Measurements from ENCODE around the gene ATAD2B.
"Not testable (repeated sequence)": the region's sequence is repeated elsewhere in the genome, so short reads cannot be mapped to it uniquely, and the experiment has no call there.

The ATAD2B gene

GRCh38 chr2:23753291-23754010, 173.5 kb downstream of the ATAD2B start:
- no peaks in the 10 kb centered on the region for H3K9me3 Mint-ChIP-seq
- H3K27me3 Mint-ChIP-seq (ENCODE audit: low read depth), result no peaks in the 10 kb centered on the region
- DNase-seq (ENCODE audit: low spot score), result no peak
- peaks cover 26% of the 10 kb centered on the region for H3K36me3 Mint-ChIP-seq (ENCODE audit: low read depth)
- H3K27ac Mint-ChIP-seq, result no peak overlapping the region
- H3K4me3 Mint-ChIP-seq, result no peak overlapping the region
- no peaks in the 10 kb centered on the region for H3K4me1 Mint-ChIP-seq (ENCODE audit: low read depth)

- Mint-ChIP-seq H3K27ac (no peak overlapping the region), H3K4me3 (no peak overlapping the region), H3K4me1 (ENCODE audit: low read depth) (no peaks in the 10 kb centered on the region), H3K9me3 (no peaks in the 10 kb centered on the region), H3K27me3 (ENCODE audit: low read depth) (no peaks in the 10 kb centered on the region), H3K36me3 (ENCODE audit: low read depth) (peaks cover 22% of the 10 kb centered on the region)
- no peak for DNase-seq (ENCODE audit: low spot score)
Observed at GRCh38 chr2:23751747-23752265, 175.1 kb downstream of the ATAD2B start.

- H3K4me3 Mint-ChIP-seq, result no peak overlapping the region
- no peak overlapping the region for H3K27ac Mint-ChIP-seq
- peaks cover 10% of the 10 kb centered on the region for H3K36me3 Mint-ChIP-seq (ENCODE audit: low read depth)
- H3K4me1 Mint-ChIP-seq (ENCODE audit: low read depth), result no peaks in the 10 kb centered on the region
- H3K9me3 Mint-ChIP-seq, result peaks cover 5% of the 10 kb centered on the region
- DNase-seq (ENCODE audit: low spot score), result no peak
- H3K27me3 Mint-ChIP-seq (ENCODE audit: low read depth), result no peaks in the 10 kb centered on the region
Observed at GRCh38 chr2:23746141-23746863, 180.6 kb downstream of the ATAD2B start.

- DNase-seq (ENCODE audit: low spot score), result no peak
- Mint-ChIP-seq H3K27me3 (ENCODE audit: low read depth) (no peaks in the 10 kb centered on the region), H3K27ac (no peak overlapping the region), H3K4me1 (ENCODE audit: low read depth) (no peaks in the 10 kb centered on the region), H3K36me3 (ENCODE audit: low read depth) (peaks cover 7% of the 10 kb centered on the region), H3K4me3 (no peak overlapping the region), H3K9me3 (peaks cover 5% of the 10 kb centered on the region)
Observed at GRCh38 chr2:23745726-23746105, 181.2 kb downstream of the ATAD2B start.

- Mint-ChIP-seq H3K9me3 (peaks cover 5% of the 10 kb centered on the region), H3K4me1 (ENCODE audit: low read depth) (no peaks in the 10 kb centered on the region), H3K36me3 (ENCODE audit: low read depth) (peaks cover 5% of the 10 kb centered on the region), H3K27me3 (ENCODE audit: low read depth) (no peaks in the 10 kb centered on the region), H3K4me3 (no peak overlapping the region), H3K27ac (no peak overlapping the region)
- DNase-seq (ENCODE audit: low spot score), result no peak
Observed at GRCh38 chr2:23745068-23745725, 181.7 kb downstream of the ATAD2B start.

GRCh38 chr2:23736783-23737182, 190.1 kb downstream of the ATAD2B start:
- peaks cover 17% of the 10 kb centered on the region for H3K36me3 Mint-ChIP-seq (ENCODE audit: low read depth)
- not testable (repeated sequence) for H3K9me3 Mint-ChIP-seq; H3K27me3 Mint-ChIP-seq (ENCODE audit: low read depth)

GRCh38 chr2:23734416-23734815, 192.5 kb downstream of the ATAD2B start:
- Mint-ChIP-seq H3K4me3 (no peak overlapping the region), H3K27ac (no peak overlapping the region), H3K36me3 (ENCODE audit: low read depth) (peaks cover 19% of the 10 kb centered on the region), H3K9me3 (no peaks in the 10 kb centered on the region), H3K4me1 (ENCODE audit: low read depth) (no peaks in the 10 kb centered on the region), H3K27me3 (ENCODE audit: low read depth) (no peaks in the 10 kb centered on the region)
- no peak for DNase-seq (ENCODE audit: low spot score)

More at GRCh38 chr2:23736783-23737182, 190.1 kb downstream of the ATAD2B start:
- DNase-seq (ENCODE audit: low spot score); H3K4me3 Mint-ChIP-seq; H3K4me1 Mint-ChIP-seq (ENCODE audit: low read depth); H3K27ac Mint-ChIP-seq: not testable (repeated sequence)

GRCh38 chr2:23723029-23723428, 203.9 kb downstream of the ATAD2B start:
- H3K4me1 Mint-ChIP-seq (ENCODE audit: low read depth); DNase-seq (ENCODE audit: low spot score); H3K27me3 Mint-ChIP-seq (ENCODE audit: low read depth); H3K4me3 Mint-ChIP-seq; H3K27ac Mint-ChIP-seq: not testable (repeated sequence)
- Mint-ChIP-seq H3K36me3 (ENCODE audit: low read depth) (peaks cover 39% of the 10 kb centered on the region), H3K9me3 (peaks cover 20% of the 10 kb centered on the region)

- Mint-ChIP-seq H3K36me3 (ENCODE audit: low read depth) (peaks cover 38% of the 10 kb centered on the region), H3K4me3 (no peak overlapping the region)
- no peak for DNase-seq (ENCODE audit: low spot score)
Observed at GRCh38 chr2:23722255-23722654, 204.7 kb downstream of the ATAD2B start.

GRCh38 chr2:23721454-23721826, 205.5 kb downstream of the ATAD2B start:
- no peak for DNase-seq (ENCODE audit: low spot score)
- H3K27ac Mint-ChIP-seq, result no peak overlapping the region
- H3K4me1 Mint-ChIP-seq (ENCODE audit: low read depth), result no peaks in the 10 kb centered on the region
- peaks cover 34% of the 10 kb centered on the region for H3K36me3 Mint-ChIP-seq (ENCODE audit: low read depth)
- H3K4me3 Mint-ChIP-seq, result no peak overlapping the region
- H3K9me3 Mint-ChIP-seq, result peaks cover 20% of the 10 kb centered on the region
- no peaks in the 10 kb centered on the region for H3K27me3 Mint-ChIP-seq (ENCODE audit: low read depth)

More at GRCh38 chr2:23722255-23722654, 204.7 kb downstream of the ATAD2B start:
- Mint-ChIP-seq H3K27ac (no peak overlapping the region), H3K9me3 (peaks cover 20% of the 10 kb centered on the region), H3K4me1 (ENCODE audit: low read depth) (no peaks in the 10 kb centered on the region), H3K27me3 (ENCODE audit: low read depth) (no peaks in the 10 kb centered on the region)

GRCh38 chr2:23720705-23721453, 206.0 kb downstream of the ATAD2B start:
- Mint-ChIP-seq H3K27ac (no peak overlapping the region), H3K36me3 (ENCODE audit: low read depth) (peaks cover 32% of the 10 kb centered on the region), H3K4me1 (ENCODE audit: low read depth) (no peaks in the 10 kb centered on the region), H3K4me3 (no peak overlapping the region), H3K9me3 (peaks cover 20% of the 10 kb centered on the region), H3K27me3 (ENCODE audit: low read depth) (no peaks in the 10 kb centered on the region)
- no peak for DNase-seq (ENCODE audit: low spot score)

- Mint-ChIP-seq H3K27me3 (ENCODE audit: low read depth) (no peaks in the 10 kb centered on the region), H3K4me3 (no peak overlapping the region), H3K36me3 (ENCODE audit: low read depth) (peaks cover 24% of the 10 kb centered on the region), H3K4me1 (ENCODE audit: low read depth) (no peaks in the 10 kb centered on the region), H3K27ac (no peak overlapping the region), H3K9me3 (peaks cover 20% of the 10 kb centered on the region)
- DNase-seq (ENCODE audit: low spot score), result no peak
Observed at GRCh38 chr2:23719716-23720115, 207.2 kb downstream of the ATAD2B start.

GRCh38 chr2:23718931-23719700, 207.8 kb downstream of the ATAD2B start:
- Mint-ChIP-seq H3K4me1 (ENCODE audit: low read depth) (no peaks in the 10 kb centered on the region), H3K27ac (no peak overlapping the region), H3K27me3 (ENCODE audit: low read depth) (no peaks in the 10 kb centered on the region), H3K36me3 (ENCODE audit: low read depth) (peaks cover 22% of the 10 kb centered on the region), H3K4me3 (no peak overlapping the region), H3K9me3 (peaks cover 20% of the 10 kb centered on the region)
- no peak for DNase-seq (ENCODE audit: low spot score)
